Aorta (tissue), 5 donors: ENCODE results near the gene TTC3. TPM values are rescaled to one million over a fixed set of nuclear protein-coding genes. Genes with fewer than 3 reads are reported as not detected.
"Not testable (repeated sequence)": the region's sequence is repeated elsewhere in the genome, so short reads cannot be mapped to it uniquely, and the experiment has no call there.

Experiments used
- ATAC-seq: fragments of 200-7000 bp; cut with Tn5 transposase; one replicate; pipeline ENCODE4 v1.9.1; 2022; ENCODE audit warnings: moderate library complexity; ENCODE audit not compliant: low FRiP score
- DNase-seq, 2 donors: peaks; one replicate each; pipeline ENCODE4 v3.0.0-alpha.2; 2020
- H3K27ac ChIP-seq, 2 donors: one replicate each; pipeline ENCODE4 v1.5.1; 2013; ENCODE audit warnings: low read length in 2 of 2, mild to moderate bottlenecking in 2 of 2, moderate library complexity in 2 of 2, control low read depth in 1 of 2, inconsistent platforms in 1 of 2, low read depth in 1 of 2
- H3K27me3 ChIP-seq, 2 donors: one replicate each; pipeline ENCODE4 v1.6.1; 2013; ENCODE audit warnings: control low read depth in 1 of 2, low read length in 1 of 2, mild to moderate bottlenecking in 1 of 2, moderate library complexity in 1 of 2; ENCODE audit not compliant: insufficient read depth in 2 of 2, control insufficient read depth in 1 of 2
- H3K36me3 ChIP-seq, 2 donors: one replicate each; pipeline ENCODE4 v1.6.1; 2013; ENCODE audit warnings: control low read depth in 1 of 2, low read length in 1 of 2, mild to moderate bottlenecking in 1 of 2; ENCODE audit not compliant: insufficient read depth in 2 of 2, control insufficient read depth in 1 of 2
- H3K4me1 ChIP-seq, 2 donors: one replicate each; pipeline ENCODE4 v1.6.1; 2013; ENCODE audit warnings: low read length in 2 of 2, control low read depth in 1 of 2, mild to moderate bottlenecking in 1 of 2, moderate library complexity in 1 of 2; ENCODE audit not compliant: insufficient read depth in 2 of 2, control insufficient read depth in 1 of 2
- H3K4me3 ChIP-seq, 2 donors: one replicate each; pipeline ENCODE4 v1.5.1; 2013; ENCODE audit warnings: low read length in 2 of 2, control low read depth in 1 of 2, mild to moderate bottlenecking in 1 of 2
- H3K9me3 ChIP-seq: one replicate; pipeline ENCODE4 v1.6.1; 2013; ENCODE audit warnings: mild to moderate bottlenecking, low read length; ENCODE audit not compliant: control insufficient read depth
- WGBS, 2 donors: extraction: QIAGEN DNeasy Blood & Tissue Kit; methylation state at CpG; one replicate each; pipeline ENCODE4 v1.1.7; 2013; 5-methylcytosine and 5-hydroxymethylcytosine counted together
- intact Hi-C, 2 donors: fragments of 100-400 bp; cut with DNase I; formaldehyde crosslinking; loops; one replicate each; pipeline versions ENCODE4 v1.14.2 to v1.15.0; 2022
- polyA plus RNA-seq, 2 donors: library from polyadenylated mRNA; stranded (reverse); fragments of 200-250 nt; gene quantifications; one replicate each; pipeline ENCODE4 v1.2.3, GENCODE V29; 2013
- total RNA-seq, 2 donors: library from RNA; stranded (reverse); fragmentation: NEBNext Ultra II Directional; extraction: Animal tissue kit (Norgen Biotek cat#: 25700); gene quantifications; one replicate each; pipeline ENCODE4 v1.2.1, GENCODE V29; 2021
- donor health status: healthy with polysubstance abuse.
- donor health status: Bipolar disorder and iron deficiency.
- donor health status: DM: no; HTN: no; CAD: no.
- donor health status: DM: no; HTN: no; CAD: no.
- donor health status: DM: yes; HTN: yes; CAD: no.

TTC3 gene
- total and polyA plus RNA-seq, 4 donors: 30.1 to 118 (median 72.9) TPM

DNA sequence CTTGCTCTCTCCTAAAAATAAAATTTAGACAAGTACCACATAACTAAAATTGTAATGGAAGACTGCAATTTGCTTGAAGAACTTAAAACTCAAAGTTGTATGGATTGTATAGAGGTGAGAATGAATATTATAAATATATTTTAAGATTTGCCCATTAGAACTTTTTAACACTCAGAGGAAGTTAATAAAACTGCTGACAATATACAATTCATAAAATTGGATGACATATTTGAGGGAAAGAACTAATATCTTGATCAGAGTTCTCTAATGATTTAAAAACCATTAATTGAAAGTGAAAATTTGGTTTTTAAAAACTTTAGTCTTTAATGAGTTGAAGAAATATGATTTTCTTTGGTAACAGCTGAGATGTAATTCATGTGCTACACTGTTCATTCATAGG lies 20.9 kb downstream of the TTC3 start:
- H3K36me3 ChIP-seq: peaks cover 4 to 10% of the 10 kb centered on the region in 2 donors
- no peak overlapping the region for H3K27ac ChIP-seq

DNA sequence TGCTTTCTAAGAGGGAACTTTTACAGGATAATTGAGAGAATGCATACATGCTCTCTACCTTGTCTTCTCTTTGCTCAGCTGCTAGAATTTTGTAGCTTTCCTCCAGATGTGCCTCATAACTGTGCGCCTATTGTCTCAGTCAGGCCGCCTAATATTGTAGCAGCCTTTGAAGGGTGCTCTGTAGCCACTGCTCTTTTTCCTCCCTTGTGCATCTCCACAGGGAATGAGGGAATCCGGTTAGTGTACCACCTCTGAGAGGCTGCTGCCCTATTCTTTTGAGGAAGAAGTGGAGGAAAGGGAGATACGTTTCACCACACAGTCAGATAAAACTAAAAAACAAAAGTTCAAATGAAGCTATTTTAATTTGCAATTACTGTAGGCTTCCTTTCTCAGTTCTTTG lies 22.8 kb downstream of the TTC3 start:
- H3K36me3 ChIP-seq: peaks cover 7 to 10% of the 10 kb centered on the region in 2 donors
- H3K27ac ChIP-seq: no peak overlapping the region
- H3K27me3 ChIP-seq: no peaks in the 10 kb centered on the region
- H3K4me1 ChIP-seq: no peaks in the 10 kb centered on the region
- H3K9me3 ChIP-seq: no peaks in the 10 kb centered on the region
- ATAC-seq: no peak
- DNase-seq: no peak
- H3K4me3 ChIP-seq: no peak overlapping the region
- 91% methylated on average over 4 of the region's 4 CpGs for WGBS, 2 donors
- intact Hi-C loops: no loop called here

More for the DNA sequence above, 20.9 kb downstream of the TTC3 start:
- no peaks in the 10 kb centered on the region for H3K27me3 ChIP-seq
- no peaks in the 10 kb centered on the region for H3K4me1 ChIP-seq
- no peak for DNase-seq
- intact Hi-C loops: no loop called here
- H3K9me3 ChIP-seq: no peaks in the 10 kb centered on the region
- no peak for ATAC-seq
- no peak overlapping the region for H3K4me3 ChIP-seq

DNA sequence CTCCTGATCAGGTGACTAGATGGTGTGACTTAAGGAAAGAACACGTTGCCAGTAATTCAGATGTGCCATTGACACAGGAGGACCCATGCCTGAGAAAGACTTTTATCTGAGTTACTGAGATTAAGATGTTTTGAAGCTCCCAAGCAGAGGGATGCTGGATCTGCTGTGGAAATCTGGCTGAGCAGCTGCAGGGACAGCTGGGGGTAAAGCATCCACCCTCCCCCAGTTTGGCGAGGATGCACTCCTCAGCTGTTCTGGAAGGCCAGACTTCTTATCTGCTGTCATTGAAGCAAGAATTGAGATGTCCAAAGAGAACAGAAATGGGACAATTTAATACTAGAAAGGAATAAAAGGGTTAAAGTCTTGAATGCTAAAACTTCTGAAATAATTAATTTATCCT lies 25.7 kb downstream of the TTC3 start:
- Histone ChIP-seq H3K9me3 (no peaks in the 10 kb centered on the region), H3K4me1 (no peaks in the 10 kb centered on the region), H3K36me3 (peaks cover 7 to 10% of the 10 kb centered on the region in 2 donors), H3K4me3 (no peak overlapping the region), H3K27ac (no peak overlapping the region), H3K27me3 (no peaks in the 10 kb centered on the region)
- DNase-seq (no peak), ATAC-seq (no peak)
- 93 to 97% methylated on average over 2 of the region's 2 CpGs for WGBS, 2 donors
- intact Hi-C loops: no loop called here

DNA sequence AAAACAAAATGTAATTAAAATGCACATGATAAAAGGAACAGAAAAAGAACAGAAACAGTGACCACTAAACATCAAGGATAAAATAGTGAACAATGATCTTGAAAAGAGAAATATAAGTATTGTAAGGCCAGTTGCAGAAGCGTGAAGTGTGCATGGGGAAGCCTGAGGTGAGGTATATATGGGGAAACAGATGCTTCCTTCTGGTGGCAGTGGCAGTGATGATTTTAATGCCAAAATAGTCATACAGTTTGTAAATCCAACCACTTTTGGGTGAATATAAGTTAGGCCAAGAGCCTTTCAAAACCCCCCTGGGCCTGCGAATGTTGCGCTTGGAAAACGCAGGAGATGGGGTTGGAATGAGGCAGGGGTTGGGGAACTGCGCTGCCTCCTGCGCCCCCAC lies 27.3 kb downstream of the TTC3 start:
- DNase-seq (no peak), ATAC-seq (no peak)
- intact Hi-C loops: no loop called here
- Histone ChIP-seq H3K27me3 (no peaks in the 10 kb centered on the region), H3K4me3 (no peak overlapping the region), H3K4me1 (no peaks in the 10 kb centered on the region), H3K9me3 (no peaks in the 10 kb centered on the region), H3K27ac (no peak overlapping the region), H3K36me3 (peaks cover 7 to 10% of the 10 kb centered on the region in 2 donors)
- WGBS, 2 donors: 97 to 98% methylated on average over 6 of the region's 6 CpGs

DNA sequence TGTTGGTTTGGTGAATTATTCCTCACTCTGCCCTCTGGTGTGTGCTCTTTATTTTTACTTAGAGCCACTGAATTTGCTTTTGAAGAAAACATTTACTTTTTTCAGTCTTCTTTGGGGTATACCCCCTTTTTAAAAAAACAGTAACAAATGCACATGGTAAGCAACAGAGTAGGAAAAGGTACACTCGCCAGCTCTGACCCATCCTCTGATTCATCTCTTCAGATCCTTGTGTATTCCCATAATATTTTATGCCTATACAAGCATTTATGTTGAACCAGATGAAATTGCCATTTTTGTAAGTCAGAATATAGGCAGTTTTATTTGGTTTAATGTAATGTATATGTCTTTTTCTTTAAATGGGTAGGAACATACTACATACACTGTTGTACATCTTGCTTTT lies 28.3 kb downstream of the TTC3 start:
- DNase-seq: no peak

DNA sequence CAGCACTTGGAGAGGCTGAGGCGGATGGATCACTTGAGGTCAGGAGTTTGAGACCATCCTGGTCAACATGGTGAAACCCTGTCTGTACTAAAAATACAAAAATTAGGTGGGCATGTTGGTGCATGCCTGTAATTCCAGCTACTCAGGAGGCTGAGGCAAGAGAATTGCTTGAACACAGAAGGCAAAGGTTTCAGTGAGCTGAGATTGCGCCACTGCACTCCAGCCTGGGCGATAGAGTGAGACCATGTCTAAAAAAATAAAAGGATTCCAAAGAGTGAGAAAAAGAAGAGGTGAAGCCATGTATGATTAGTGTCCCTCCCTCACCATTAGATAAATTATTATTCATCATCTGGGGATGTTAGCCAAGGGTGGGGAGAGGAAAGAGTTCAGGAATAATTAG lies 29.7 kb downstream of the TTC3 start:
- H3K4me1 ChIP-seq, ATAC-seq, H3K9me3 ChIP-seq, H3K36me3 ChIP-seq, intact Hi-C loops, DNase-seq, H3K4me3 ChIP-seq, H3K27ac ChIP-seq, H3K27me3 ChIP-seq: not testable (repeated sequence)
- WGBS, 2 donors: 91 to 96% methylated on average over 3 of the region's 3 CpGs

More for the DNA sequence above, 28.3 kb downstream of the TTC3 start:
- ATAC-seq: no peak
- Histone ChIP-seq H3K4me3 (no peak overlapping the region), H3K36me3 (peaks cover 7 to 8% of the 10 kb centered on the region in 2 donors), H3K4me1 (no peaks in the 10 kb centered on the region), H3K27me3 (no peaks in the 10 kb centered on the region), H3K27ac (no peak overlapping the region), H3K9me3 (no peaks in the 10 kb centered on the region)
- intact Hi-C loops: no loop called here
- 88 to 93% methylated on average over 1 of the region's 1 CpG for WGBS, 2 donors

DNA sequence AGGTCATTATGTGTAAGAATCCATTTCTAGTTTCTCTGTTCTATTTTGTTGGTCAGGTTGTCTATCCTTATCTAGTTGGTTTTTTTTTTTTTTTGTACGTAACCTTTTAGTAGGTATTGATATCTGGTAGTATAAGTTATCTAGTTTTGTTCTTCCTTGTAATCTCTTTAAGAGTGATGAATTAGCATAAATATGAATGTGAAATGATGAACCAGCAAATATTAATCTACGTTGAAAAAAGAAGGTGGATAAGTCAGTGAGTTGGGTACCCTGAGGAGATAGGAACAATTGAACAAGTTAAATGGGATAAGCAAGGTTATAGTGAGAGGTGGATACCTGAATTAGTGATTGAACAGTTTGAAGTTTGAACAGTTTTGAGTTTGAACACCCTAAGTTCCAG lies 33.9 kb downstream of the TTC3 start:
- Histone ChIP-seq H3K27ac (no peak overlapping the region), H3K4me3 (no peak overlapping the region), H3K9me3 (no peaks in the 10 kb centered on the region), H3K4me1 (no peaks in the 10 kb centered on the region), H3K27me3 (no peaks in the 10 kb centered on the region), H3K36me3 (peaks cover 0 to 2% of the 10 kb centered on the region in 2 donors)
- intact Hi-C loops: no loop called here
- ATAC-seq (no peak), DNase-seq (no peak)
- 98 to 100% methylated on average over 2 of the region's 2 CpGs for WGBS, 2 donors

DNA sequence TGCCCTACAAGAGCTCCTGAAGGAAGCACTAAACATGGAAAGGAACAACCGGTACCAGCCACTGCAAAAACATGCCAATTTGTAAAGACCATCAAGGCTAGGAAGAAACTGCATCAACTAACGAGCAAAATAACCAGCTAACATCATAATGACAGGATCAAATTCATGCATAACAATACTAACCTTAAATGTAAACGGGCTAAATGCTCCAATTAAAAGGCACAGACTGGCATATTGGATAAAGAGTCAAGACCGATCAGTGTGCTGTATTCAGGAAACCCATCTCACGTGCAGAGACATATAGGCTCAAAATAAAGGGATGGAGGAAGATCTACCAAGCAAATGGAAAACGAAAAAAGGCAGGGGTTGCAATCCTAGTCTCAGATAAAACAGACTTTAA lies 38.0 kb downstream of the TTC3 start:
- 96 to 97% methylated on average over 5 of the region's 6 CpGs for WGBS, 2 donors
- H3K4me3 ChIP-seq, H3K9me3 ChIP-seq, H3K27ac ChIP-seq, DNase-seq, H3K4me1 ChIP-seq, H3K27me3 ChIP-seq, intact Hi-C loops, ATAC-seq, H3K36me3 ChIP-seq: not testable (repeated sequence)

DNA sequence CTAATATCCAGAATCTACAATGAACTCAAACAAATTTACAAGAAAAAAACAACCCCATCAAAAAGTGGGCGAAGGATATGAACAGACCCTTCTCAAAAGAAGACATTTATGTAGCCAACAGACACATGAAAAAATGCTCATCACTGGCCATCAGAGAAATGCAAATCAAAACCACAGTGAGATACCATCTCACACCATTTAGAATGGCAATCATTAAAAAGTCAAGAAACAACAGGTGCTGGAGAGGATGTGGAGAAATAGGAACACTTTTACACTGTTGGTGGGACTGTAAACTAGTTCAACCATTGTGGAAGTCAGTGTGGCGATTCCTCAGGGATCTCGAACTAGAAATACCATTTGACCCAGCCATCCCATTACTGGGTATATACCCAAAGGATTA lies 41.2 kb downstream of the TTC3 start:
- intact Hi-C loops, ATAC-seq: not testable (repeated sequence)
- WGBS, 2 donors: 86 to 91% methylated on average over 1 of the region's 3 CpGs

More for the DNA sequence above, 41.2 kb downstream of the TTC3 start:
- not testable (repeated sequence) for H3K4me1 ChIP-seq, H3K36me3 ChIP-seq, H3K27me3 ChIP-seq, H3K4me3 ChIP-seq, DNase-seq, H3K27ac ChIP-seq, H3K9me3 ChIP-seq
